GM21381 (cell line): ENCODE measurements around the gene RNGTT.

Experiments
- ATAC-seq: cut with Tn5 transposase; IDR thresholded peaks from one replicate; pipeline ENCODE4 v1.9.1; 2021; ENCODE audit warnings: mild to moderate bottlenecking, moderate library complexity; ENCODE audit not compliant: unreplicated experiment

The RNGTT gene

DNA sequence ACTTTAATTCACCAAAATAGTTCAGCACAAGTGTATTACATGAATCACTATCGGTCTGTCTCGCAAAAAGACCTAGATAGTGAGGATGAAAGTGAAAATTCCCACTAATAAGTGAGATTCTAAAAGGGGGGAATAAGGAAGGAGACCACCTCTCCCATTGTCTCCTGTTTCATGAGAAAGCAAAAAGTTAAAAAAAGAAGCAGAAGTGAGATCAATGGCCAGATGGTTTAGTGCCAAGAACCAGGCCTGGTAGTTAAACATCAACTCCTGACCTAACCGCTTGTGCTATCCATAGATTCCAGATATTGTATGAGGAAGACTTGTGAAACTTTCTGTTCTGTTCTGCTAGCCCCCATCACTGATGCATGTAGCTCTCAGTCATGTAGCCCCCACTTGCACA lies 293.0 kb downstream of the RNGTT start:
- no peak for ATAC-seq

DNA sequence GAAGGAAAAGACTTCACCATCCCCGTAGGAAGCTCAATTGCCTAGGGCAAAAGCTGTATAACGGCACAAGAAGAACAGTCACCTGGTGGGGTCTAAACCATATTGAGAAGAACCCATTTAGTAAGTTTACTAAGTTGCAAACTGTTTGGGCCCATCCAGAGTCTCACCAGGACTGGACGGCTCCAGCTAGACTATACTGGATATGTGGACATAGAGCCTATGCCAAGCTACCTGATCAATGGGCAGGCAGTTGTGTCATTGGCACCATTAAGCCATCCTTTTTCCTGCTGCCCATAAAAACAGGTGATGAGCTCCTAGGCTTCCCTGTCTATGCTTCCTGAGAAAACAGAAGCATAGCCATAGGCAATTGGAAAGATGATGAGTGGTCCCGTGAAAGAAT lies 293.9 kb downstream of the RNGTT start:
- no peak for ATAC-seq

DNA sequence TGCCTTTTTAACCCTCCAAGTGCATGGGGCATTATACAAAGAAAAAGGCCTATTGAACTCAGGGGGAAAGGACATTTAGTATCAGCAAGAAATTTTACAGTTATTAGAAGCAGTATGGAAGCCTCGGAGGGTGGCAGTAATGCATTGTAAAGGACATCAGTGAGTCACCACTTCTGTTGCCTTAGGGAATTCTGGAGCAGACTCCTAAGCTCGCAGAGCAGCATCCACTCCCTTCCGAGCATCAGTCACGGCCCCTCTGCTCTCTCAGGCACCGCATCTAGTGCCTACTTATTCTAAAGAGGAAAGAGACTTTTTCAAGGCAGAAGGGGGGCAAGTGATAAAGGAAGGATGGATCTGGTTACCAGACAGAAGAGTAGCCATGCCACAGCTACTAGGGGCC lies 296.5 kb downstream of the RNGTT start:
- no peak for ATAC-seq

DNA sequence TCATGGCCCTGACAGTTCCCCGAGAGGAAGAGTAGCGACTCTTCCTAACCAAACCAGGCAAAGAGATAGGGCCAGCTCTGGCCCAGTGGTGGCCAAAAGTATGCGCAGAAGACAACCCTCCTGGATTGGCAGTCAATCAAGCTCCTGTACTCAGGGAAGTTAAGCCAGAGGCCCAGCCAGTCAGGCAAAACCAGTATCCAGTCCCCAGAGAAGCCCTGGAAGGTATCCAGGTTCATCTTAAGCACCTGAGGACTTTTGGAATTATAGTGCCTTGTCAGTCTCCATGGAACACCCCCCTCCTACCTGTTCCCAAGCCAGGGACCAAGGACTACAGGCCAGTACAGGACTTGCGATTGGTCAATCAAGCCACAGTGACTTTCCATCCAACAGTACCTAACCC lies 298.3 kb downstream of the RNGTT start:
- ATAC-seq = no peak

DNA sequence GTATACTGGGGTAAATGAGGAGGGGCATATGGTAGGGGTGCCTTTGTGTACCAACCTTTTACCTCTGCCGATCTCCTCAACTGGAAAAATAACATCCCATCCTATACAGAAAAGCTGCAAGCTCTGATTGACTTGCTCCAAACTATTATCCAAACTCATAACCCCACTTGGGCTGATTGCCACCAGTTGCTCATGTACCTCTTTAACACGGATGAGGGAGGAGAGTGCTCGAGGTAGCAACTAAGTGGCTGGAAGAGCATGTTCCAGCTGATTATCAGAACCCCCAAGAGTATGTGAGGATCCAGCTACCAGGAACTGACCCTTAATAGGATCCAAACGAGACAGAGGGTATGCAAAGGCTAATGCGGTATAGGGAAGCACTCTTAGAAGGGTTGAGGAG lies 299.6 kb downstream of the RNGTT start:
- no peak for ATAC-seq

DNA sequence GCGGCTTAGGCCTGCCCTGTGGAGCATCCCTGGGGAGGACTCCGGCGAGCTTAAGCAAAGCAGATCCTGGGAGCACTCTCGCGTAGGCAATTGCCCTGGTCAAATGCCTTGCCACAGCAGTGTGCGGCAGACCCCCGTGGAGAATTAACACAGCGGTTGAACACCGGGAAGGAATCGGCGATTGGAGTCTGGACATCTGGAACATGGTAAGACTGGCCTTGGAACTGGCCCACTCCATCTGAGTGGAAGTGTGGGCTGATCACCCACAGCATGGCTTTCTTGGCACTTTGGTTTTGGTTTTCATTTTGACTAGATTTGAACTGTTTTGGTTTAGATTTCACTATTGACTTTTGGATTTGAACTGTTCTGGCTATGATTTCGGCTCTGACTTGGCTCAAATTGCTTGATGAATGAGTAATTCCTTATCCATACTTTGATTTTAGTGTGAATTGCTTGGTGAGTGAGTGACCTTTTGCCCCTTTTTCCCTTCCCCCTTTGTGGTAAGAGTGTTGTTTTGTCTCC lies 300.7 kb downstream of the RNGTT start:
- peak; percentile 55 for ATAC-seq

DNA sequence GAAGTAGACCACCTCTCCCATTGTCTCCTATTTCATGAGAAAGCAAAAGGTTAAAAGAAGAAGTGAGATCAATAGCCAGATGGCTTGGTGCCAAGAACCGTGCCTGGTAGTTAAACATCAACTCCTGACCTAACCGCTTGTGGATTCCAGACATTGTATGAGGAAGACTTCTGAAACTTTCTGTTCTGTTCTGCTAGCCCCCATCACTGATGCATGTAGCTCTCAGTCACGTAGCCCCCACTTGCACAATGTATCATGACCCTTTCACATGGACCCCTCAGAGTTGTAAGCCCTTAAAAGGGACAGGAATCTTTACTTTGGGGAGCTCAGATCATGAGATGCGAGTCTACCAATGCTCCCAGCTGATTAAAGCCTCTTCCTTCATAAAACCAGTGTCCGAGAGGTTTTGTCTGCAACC lies 301.2 kb downstream of the RNGTT start:
- peak; percentile 63 for ATAC-seq

DNA sequence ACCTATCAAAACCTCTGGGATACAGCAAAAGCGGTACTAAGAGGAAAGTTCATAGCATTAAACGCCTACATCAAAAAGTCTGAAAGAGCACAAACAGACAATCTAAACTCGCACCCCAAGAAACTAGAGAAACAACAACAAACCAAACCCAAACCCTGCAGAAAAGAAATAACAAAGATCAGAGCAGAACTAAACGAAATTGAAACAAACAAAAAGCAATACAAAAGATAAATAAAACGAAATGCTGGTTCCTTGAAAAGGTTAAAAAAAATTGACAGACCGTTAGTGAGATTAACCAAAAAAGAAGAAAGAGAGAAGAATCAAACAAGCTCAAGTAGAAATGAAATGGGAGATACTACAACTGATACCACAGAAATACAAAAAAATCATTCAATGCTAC lies 302.3 kb downstream of the RNGTT start:
- ATAC-seq = no peak

DNA sequence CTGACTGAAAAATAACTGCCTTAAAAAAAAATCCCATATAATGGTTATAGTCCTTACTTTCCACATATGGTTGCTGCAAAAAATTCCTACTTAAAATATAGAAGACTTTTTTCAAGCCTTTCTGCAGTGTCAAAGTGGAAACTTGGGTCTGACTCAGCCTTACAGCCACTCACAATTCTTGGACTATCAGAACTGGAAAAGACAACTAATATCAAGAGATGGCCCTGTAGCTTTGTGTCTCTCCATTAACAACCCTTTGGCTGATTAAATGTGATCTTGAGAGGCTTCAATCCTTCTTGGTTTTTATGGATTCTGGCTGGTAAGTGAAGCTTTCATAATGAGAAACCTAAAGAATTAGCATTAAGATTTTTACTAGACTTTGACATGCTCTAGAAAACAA lies 307.8 kb downstream of the RNGTT start:
- ATAC-seq = no peak

DNA sequence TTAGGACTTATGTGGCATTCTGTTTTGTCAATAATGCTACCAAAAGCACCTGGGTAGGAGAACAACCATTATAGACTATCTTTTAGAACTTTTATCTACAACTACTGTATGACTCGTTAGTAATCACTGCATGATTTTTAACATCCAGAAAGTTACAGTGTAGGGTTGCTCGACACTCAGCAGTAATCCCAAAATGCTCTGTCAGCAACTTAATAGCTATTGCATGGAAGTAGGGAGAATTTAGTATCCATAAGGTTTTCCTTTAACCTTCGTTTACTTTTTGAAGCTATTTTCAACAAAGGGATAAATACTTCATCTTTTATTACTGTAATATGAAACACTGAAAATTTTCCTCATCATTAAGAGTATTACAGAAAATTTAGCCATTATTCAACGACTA lies 309.5 kb downstream of the RNGTT start:
- ATAC-seq = no peak

DNA sequence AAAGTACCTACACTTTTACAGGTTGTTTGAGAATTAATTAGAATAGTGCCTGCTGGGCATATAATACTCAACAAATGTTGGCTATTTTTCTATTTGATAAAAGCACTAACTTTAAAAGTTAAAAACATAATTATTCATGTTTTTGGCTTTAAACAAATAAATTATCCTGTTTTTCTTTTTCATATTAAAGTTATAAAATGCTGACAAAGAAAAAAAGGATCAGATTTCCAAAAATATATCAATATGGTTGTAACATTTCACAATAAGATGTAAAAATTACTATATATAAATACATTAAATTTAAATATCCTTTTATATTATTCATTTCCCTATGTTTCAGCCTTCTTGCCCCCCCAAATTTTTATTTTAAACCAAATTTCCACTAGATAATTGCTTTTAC lies 312.0 kb downstream of the RNGTT start:
- no peak for ATAC-seq

DNA sequence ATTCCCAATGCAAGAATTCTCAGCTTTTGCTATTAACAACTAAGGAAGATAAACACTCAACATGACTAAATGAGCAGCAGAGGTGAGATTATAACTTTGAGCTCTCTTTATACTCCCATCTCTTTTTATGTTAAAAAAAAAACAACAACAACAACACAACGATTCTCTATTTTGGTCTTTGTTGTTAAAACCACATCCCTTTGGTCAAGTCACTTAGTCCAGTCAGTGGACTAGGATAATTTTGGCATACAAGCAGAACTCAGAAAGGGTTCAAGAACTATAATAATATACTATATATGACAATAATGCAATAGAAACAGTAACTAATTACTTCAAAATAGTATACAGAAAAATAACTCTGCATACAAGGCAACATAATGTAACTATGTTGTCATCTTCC lies 312.4 kb downstream of the RNGTT start:
- no peak for ATAC-seq

DNA sequence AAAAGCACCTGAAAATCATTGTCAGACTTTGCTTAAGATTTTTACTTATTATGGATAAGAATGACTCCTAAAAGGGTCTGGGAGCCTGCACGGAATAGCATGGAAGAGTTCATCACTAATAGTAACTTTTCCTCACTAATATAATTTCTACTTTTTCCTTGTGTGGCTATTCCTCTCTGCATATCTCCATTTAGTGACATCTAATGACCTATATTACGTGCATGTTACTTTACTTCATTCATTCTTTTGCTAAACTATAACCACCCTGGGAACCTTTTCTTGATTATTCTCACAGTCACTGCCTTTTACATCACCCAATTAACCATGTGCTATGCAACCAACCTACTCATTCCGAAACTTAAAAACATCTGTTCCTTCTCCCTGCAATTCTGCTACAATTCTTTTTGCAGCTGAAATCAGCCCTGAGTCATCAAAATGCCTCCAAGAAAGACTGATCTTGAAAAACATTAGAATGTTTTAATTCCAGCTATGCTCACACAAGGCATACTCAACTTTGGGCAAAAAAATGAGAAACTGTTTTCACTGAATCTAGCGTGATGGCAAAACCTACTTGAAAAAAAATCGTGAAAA lies 313.3 kb downstream of the RNGTT start:
- ATAC-seq = peak; percentile 94

DNA sequence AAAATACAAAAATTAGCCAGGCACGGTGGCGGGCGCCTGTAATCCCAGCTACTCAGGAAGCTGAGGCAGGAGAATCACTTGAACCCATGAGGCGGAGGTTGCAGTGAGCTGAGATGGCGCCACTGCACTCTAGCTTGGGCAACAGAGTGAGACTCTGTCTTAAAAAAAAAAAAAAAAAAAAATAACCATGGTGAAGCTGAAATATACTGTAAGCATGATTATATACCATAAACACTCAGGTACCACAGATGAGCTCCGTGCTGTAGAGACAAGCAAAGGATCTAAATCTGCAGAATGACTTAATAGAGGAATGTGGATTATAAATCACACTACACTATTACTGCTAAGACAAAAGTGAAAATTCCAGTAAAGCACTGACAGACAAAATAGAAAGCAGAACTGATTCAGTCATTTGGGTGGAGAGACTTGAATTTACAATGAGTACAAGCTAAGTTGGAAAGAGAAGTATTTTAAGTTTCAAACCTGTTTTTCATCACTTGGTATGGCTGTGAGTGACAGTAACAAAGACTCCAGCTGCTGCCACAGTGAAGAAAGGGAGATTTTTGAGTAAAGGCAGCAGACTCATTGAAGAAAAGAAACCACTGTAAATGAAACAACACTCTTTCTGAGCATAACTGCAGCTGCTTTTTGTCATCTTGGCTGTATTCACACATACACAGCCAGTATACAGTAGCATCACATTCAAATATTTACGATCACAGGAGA lies 322.1 kb downstream of the RNGTT start:
- peak; percentile 93 for ATAC-seq

DNA sequence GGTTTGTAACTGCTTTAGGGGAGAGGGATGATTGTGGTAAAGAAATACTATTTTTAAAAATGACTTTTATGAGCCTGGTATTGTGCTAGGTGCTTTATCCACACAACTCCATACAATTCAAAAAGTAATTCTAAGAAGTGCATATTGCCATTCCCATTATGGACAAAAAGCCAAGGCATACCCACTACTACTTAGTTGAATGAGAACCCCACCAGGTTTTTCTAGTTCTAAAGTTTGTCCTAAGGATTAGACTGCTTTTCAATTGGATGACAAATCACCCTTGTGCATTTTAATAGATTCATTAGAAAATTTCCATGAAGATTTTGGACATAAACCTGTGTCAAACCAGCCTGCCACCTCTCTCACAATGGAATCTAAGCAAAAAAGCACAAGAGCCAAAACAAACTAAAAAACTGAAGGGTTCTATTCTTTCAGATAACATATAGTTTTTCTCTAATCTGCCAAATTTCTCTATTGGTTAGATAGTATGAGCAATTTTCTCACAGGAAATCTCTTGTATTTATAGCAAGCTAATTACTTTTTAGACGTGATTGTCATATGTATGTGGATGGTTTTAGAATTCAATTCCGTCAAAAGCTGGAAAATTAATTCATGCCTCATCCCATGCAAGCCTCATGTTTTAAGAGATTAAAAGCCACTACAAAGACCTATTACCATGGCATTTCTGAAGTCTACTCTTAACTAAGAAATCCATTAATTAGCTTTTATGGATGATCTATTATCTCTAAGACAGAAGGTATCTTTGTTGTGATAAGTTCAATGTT lies 325.5 kb downstream of the RNGTT start:
- no peak for ATAC-seq

DNA sequence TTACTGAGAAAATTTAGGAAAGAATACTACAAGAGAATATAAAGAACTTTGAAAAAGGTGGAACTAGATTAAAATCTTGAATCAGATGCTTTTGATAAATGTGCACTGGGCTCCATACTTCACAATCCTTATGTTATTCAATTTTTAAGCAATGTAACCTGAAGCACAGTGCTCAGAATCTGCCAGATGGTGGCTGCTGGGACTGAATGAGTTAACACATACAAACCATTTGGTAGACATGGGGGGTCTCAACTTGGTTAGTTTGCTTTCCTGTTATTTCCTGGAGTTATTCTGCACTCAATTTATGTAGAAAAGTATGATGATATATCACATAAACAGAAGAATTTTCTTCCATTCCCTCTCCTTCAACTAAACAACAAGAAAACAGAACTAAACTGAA lies 326.5 kb downstream of the RNGTT start:
- ATAC-seq = no peak

DNA sequence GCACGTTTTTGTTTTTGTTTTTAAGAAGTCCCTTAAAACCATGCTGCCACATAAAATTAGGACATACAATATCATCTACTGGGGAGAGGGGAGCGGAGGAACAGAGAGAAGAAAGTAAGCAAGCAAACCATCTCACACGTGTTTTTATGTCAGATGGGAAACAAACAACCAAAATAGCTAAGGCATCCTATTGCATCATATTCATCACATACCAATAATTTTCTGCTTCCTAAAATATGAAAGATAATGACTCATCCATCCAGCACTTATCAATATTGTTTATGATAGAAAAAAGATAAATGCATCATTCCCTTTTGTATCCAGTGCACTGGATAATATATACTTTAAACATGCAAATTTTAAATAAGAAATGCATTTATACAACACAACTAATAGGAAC lies 329.6 kb downstream of the RNGTT start:
- ATAC-seq = no peak

DNA sequence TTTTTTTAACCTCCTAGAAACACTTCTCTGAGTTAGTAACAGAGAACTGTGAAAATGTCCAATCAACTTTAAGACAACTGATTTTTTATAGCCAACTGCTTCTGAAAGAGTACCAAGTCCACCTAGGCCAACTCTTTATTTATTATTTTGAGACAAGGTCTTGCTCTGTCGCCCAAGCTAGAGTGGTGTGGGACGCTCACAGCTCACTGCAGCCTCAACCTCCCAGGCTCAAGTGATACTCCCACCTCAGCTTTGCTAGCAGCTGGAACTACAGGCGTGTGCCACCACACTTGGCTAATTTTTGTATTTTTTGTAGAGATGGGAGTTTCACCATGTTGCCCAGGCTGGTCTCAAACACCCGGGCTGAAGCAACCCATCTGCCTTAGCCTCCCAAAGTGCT lies 331.6 kb downstream of the RNGTT start:
- ATAC-seq = no peak

DNA sequence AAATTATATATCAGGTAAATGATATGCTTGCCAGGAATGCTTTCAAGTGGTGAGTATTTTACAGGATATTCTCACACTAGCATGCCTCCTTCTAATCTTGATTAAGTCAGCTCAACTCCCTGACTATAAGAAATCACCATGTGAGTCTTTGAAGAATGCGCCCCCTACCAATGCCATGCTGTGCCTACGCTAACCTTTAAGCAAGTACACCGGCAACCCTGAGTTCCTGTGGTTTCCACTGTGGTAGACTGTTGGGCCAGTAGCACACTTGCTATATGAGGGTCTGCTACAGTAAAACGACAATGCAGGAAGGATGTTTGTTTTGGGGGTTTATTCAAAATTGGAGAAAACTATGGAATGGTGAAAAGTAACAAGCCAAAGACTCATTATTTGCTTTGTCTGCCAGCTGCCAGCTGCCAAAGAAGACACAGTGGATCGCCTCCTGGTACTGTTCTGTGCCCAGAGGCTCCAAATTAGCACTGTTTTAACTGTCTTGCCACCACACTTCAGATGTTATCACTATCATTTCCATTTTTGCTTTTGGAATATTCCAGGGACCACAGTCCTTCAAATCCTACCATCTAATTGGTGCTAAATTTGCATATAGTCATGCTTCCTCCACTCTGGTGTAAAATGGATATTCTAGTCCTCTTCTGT lies 333.5 kb downstream of the RNGTT start:
- no peak for ATAC-seq

DNA sequence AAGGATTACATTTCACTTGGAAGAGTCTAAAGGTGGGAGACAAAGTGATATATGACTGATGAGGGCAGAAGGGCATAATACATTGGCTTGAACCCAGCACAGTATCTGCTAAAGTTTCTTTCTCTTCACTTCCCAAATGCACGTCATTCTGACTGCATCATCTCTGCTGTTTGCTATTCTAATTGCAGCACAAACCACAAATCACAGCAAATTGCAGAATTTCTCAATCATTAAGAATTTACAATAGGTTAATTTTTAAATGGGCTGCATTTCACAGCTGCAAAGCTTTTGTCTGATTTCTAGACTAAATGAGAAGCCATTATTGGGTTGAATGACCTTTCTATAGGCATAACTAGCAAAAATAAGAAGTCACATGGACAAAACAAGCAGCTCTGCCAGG lies 337.0 kb downstream of the RNGTT start:
- no peak for ATAC-seq

DNA sequence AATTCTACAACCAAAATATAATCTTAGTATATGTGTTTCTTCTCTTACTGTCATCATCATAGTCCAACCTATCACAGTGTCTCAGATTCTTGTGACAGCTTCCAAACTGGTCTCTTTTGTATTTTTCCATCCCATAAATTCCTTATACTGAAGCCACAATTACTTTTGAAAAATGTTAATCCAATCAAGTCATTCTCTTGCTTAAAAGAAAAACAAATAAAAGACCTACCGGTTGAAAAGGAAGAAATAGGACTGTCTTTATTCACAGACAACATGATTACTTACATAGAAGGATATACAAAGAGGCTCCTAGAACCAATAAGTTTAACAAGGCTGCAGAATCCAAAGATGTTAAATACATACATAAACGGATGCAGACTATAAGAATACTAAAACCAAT lies 339.9 kb downstream of the RNGTT start:
- ATAC-seq = no peak
